H1 (cell line): ENCODE measurements around the gene TUBB8. TPM values are rescaled to one million over a fixed set of nuclear protein-coding genes. Genes with fewer than 3 reads are reported as not detected.

ENCODE experiments used
- CBX8 ChIP-seq: fragments of 300-800, 300-1000 bp; sonication (generic); IDR thresholded peaks from 2 replicates; pipeline ENCODE4 v1.7.1; 2016; ENCODE audit warnings: low read depth, low read length, borderline replicate concordance
- HDAC2 ChIP-seq, 2 experiments: fragments of 300-600 bp in 1 of 2; sonication (generic) in 1 of 2; IDR thresholded peaks; 2 replicates each; pipeline ENCODE4 v1.6.1; 2011 to 2012; ENCODE audit warnings: low read depth in 2 of 2, low read length in 2 of 2, mild to moderate bottlenecking in 2 of 2, moderate library complexity in 2 of 2, borderline replicate concordance in 1 of 2, inconsistent platforms in 1 of 2
- POLR2A ChIP-seq, 2 experiments: IDR thresholded peaks; 1 replicate in 1 of 2; 2 replicates in 1 of 2; pipeline ENCODE4 v1.6.1; 2011; ENCODE audit warnings: low read depth in 2 of 2, low read length in 2 of 2, mild to moderate bottlenecking in 2 of 2; ENCODE audit errors: control extremely low read depth in 1 of 2
- RNF2 ChIP-seq: fragments of 200-900, 300-1000 bp; sonication (generic); IDR thresholded peaks from 2 replicates; pipeline ENCODE4 v1.7.1; 2016; ENCODE audit warnings: borderline replicate concordance, low read depth, mild to moderate bottlenecking, antibody characterized with exemption, low read length; ENCODE audit not compliant: poor library complexity, severe bottlenecking; ENCODE audit errors: missing control alignments
- RXRA ChIP-seq: IDR thresholded peaks from 2 replicates; pipeline ENCODE4 v1.6.1; 2011; ENCODE audit warnings: low read depth, mild to moderate bottlenecking, low read length, moderate library complexity; ENCODE audit not compliant: insufficient read depth
- TAF1 ChIP-seq: IDR thresholded peaks from 2 replicates; pipeline ENCODE4 v1.6.1; 2011; ENCODE audit warnings: mild to moderate bottlenecking, low read depth, low read length
- polyA plus RNA-seq, 7 experiments: library from polyadenylated mRNA; depleted of rRNA in 3 of 7; stranded (reverse) in 5 of 7; unstranded in 2 of 7; fragments of >200 nt in 5 of 7; fragments of 200-250 nt in 2 of 7; gene quantifications; 1 replicate in 5 of 7; 2 replicates in 1 of 7; 4 replicates in 1 of 7; pipeline versions ENCODE4 v1.2.1 to v1.2.3, GENCODE V29; 2011 to 2013; ENCODE audit warnings: missing spikeins in 2 of 7, mixed read lengths in 2 of 7
- total RNA-seq: library from RNA; stranded (reverse); fragmentation: NEBNext Ultra II Directional; extraction: Animal tissue kit (Norgen Biotek cat#: 25700); gene quantifications from 2 replicates; pipeline ENCODE4 v1.2.1, GENCODE V29; 2021

The TUBB8 gene
- total and polyA plus RNA-seq, 2 of the 8 experiments (the other 6 are each of a cell fraction or from before 2014, with no cell fraction given): 1.4 to 1.5 TPM

GRCh38 chr10:83930-84530, 34.9 kb upstream of the TUBB8 start (continued):
- TF ChIP-seq RNF2 (no peak), CBX8 (no peak), HDAC2 (IDR thresholded peaks at IDR 0.05; ENCODE audit: borderline replicate concordance in 1 of 2, low read depth in 2 of 2, low read length in 2 of 2) (no peak), POLR2A (IDR thresholded peaks at IDR 0.05; ENCODE audit: control extremely low read depth in 1 of 2, low read depth in 2 of 2, low read length in 2 of 2) (no peak), RXRA (no peak), TAF1 (no peak)
